Fibroblast of lung (primary cell): Measurements from ENCODE around the gene PDK1.

ENCODE experiments used
- EZH2 ChIP-seq: IDR thresholded peaks from 2 replicates; pipeline ENCODE4 v1.5.1; 2012; ENCODE audit warnings: low read length, control low read depth, mild to moderate bottlenecking; ENCODE audit errors: missing control alignments
- TF ChIP-seq, protein P1 (sequence below), 2 donors: IDR thresholded peaks in 1 of 2; conservative IDR thresholded peaks in 1 of 2; 1 replicate in 1 of 2; 2 replicates in 1 of 2; pipeline ENCODE4 v1.5.1; 2011 to 2012; ENCODE audit warnings: low read length in 2 of 2, control low read depth in 1 of 2, inconsistent platforms in 1 of 2, low read depth in 1 of 2, mild to moderate bottlenecking in 1 of 2

DNA sequence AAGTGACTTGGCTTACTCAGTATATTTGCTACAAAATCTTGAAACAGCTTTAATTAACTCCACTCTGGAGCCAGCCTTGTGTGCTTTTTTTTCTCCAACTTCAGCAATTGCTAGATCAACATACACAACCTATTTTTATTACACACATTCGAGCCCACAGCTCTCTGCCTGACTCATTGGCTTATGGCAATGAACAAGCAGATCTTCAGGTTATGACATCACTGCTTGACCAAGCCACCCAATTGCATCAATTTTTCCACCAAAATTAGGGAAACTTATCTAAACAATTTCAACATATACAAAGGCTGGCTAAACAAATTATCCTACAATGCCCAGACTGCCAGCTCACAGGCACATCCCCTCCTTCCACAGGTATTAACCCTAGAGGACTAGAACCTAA lies 39.6 kb upstream of the PDK1 start:
- TF ChIP-seq, protein P1, sequence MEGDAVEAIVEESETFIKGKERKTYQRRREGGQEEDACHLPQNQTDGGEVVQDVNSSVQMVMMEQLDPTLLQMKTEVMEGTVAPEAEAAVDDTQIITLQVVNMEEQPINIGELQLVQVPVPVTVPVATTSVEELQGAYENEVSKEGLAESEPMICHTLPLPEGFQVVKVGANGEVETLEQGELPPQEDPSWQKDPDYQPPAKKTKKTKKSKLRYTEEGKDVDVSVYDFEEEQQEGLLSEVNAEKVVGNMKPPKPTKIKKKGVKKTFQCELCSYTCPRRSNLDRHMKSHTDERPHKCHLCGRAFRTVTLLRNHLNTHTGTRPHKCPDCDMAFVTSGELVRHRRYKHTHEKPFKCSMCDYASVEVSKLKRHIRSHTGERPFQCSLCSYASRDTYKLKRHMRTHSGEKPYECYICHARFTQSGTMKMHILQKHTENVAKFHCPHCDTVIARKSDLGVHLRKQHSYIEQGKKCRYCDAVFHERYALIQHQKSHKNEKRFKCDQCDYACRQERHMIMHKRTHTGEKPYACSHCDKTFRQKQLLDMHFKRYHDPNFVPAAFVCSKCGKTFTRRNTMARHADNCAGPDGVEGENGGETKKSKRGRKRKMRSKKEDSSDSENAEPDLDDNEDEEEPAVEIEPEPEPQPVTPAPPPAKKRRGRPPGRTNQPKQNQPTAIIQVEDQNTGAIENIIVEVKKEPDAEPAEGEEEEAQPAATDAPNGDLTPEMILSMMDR (conservative IDR thresholded peaks at IDR 0.05 in 1 of 2, IDR thresholded peaks at IDR 0.05 in 1 of 2; ENCODE audit: low read depth in 1 of 2, low read length in 2 of 2) = no peak
- TF ChIP-seq EZH2 = no peak
